GM18951 (cell line): ENCODE results near the gene CAPN5.

Source experiments
- POLR2A ChIP-seq: IDR thresholded peaks from 4 replicates; pipeline ENCODE4 v1.6.1; 2011; ENCODE audit warnings: mild to moderate bottlenecking; ENCODE audit not compliant: insufficient read length, insufficient read depth; ENCODE audit errors: extremely low read depth
- in situ Hi-C: fragments of 300-500 bp; cut with MboI; formaldehyde crosslinking; loops from one replicate; pipeline ENCODE4 v1.12.0; 2022; ENCODE audit warnings: low sequenced_read_pairs, mixed read lengths, inconsistent platforms; ENCODE audit not compliant: unreplicated experiment

The CAPN5 gene

GRCh38 chr11:77073328-77074001 is 6.7 kb downstream of the CAPN5 start:
- in situ Hi-C loops = no loop called here
- TF ChIP-seq POLR2A = no peak

GRCh38 chr11:77074205-77074604 is 7.4 kb downstream of the CAPN5 start:
- in situ Hi-C loops = no loop called here

GRCh38 chr11:77074626-77075221 is 8.0 kb downstream of the CAPN5 start:
- in situ Hi-C loops = no loop called here
- TF ChIP-seq POLR2A = no peak

More at GRCh38 chr11:77074205-77074604, 7.4 kb downstream of the CAPN5 start:
- no peak for TF ChIP-seq POLR2A

- in situ Hi-C loops = no loop called here
- no peak for TF ChIP-seq POLR2A
Observed at GRCh38 chr11:77075425-77075905, 8.7 kb downstream of the CAPN5 start.

- in situ Hi-C loops = no loop called here
- no peak for TF ChIP-seq POLR2A
Observed at GRCh38 chr11:77079666-77080065, 12.9 kb downstream of the CAPN5 start.

GRCh38 chr11:77080643-77081210 is 14.0 kb downstream of the CAPN5 start:
- in situ Hi-C loops = no loop called here
- TF ChIP-seq POLR2A = no peak

GRCh38 chr11:77081381-77081851 is 14.6 kb downstream of the CAPN5 start:
- no peak for TF ChIP-seq POLR2A
- in situ Hi-C loops = no loop called here

- in situ Hi-C loops = no loop called here
- TF ChIP-seq POLR2A = no peak
Observed at GRCh38 chr11:77081976-77082836, 15.4 kb downstream of the CAPN5 start.

GRCh38 chr11:77082838-77083565 is 16.2 kb downstream of the CAPN5 start:
- no peak for TF ChIP-seq POLR2A
- in situ Hi-C loops = no loop called here

GRCh38 chr11:77083566-77084245 is 16.9 kb downstream of the CAPN5 start:
- TF ChIP-seq POLR2A = no peak
- in situ Hi-C loops = no loop called here

- in situ Hi-C loops = no loop called here
- no peak for TF ChIP-seq POLR2A
Observed at GRCh38 chr11:77084581-77085191, 17.9 kb downstream of the CAPN5 start.
